ENCODE results near the gene SNRNP25. TPM values are rescaled to one million over a fixed set of nuclear protein-coding genes. Genes with fewer than 3 reads are reported as not detected.

The SNRNP25 gene
- total and polyA plus RNA-seq, 9 of the 15 experiments (the other 6 are each of a cell fraction or from before 2014, with no cell fraction given), result 59.0 to 176 (median 108) TPM

- TF ChIP-seq TFAM (CRISPR knock-in tag; conservative IDR thresholded peaks at IDR 0.05) (no peak), SRSF3 (IDR thresholded peaks at IDR 0.05; ENCODE audit: insufficient read depth, low read length) (no peak), GABPB1 (CRISPR knock-in tag; IDR thresholded peaks at IDR 0.05) (peak; percentile 27; the same call in 1 of the 2 replicates), ESRRA (IDR thresholded peaks at IDR 0.05; ENCODE audit: borderline replicate concordance, low read depth) (peak; percentile 65; the same call in 1 of the 2 replicates), GATAD2A (IDR thresholded peaks at IDR 0.05) (0 out of 2 replicates have a peak, but pooled peaks have one; percentile 25), ZNF75A (CRISPR knock-in tag; IDR thresholded peaks at IDR 0.05) (no peak), ATF3 (IDR thresholded peaks at IDR 0.05) (peak; percentile 82), ATF3 (CRISPR knock-in tag; conservative IDR thresholded peaks at IDR 0.05) (no peak), ELF4 (CRISPR knock-in tag; IDR thresholded peaks at IDR 0.05) (0 out of 2 replicates have a peak, but pooled peaks have one; percentile 59), ETV6 (IDR thresholded peaks at IDR 0.05; ENCODE audit: borderline replicate concordance in 1 of 2, low read depth in 2 of 2, low read length in 1 of 2) (peak in 1 of 2 experiments; percentile 79; a peak in 2 of 4 replicates), ETV6 (CRISPR knock-in tag; IDR thresholded peaks at IDR 0.05; ENCODE audit: borderline replicate concordance) (no peak), SPI1 (IDR thresholded peaks at IDR 0.05; ENCODE audit: borderline replicate concordance, low read depth, low read length) (peak; percentile 78), HMGXB4 (CRISPR knock-in tag; IDR thresholded peaks at IDR 0.05) (no peak), CTBP1 (IDR thresholded peaks at IDR 0.05; ENCODE audit: borderline replicate concordance) (peak; percentile 57; the same call in 1 of the 2 replicates), RAD21 (CRISPR knock-in tag; conservative IDR thresholded peaks at IDR 0.05 in 1 of 2, IDR thresholded peaks at IDR 0.05 in 1 of 2) (peak; percentile 31 to 41; a peak in 3 of 4 replicates), ARID1B (IDR thresholded peaks at IDR 0.05) (peak; percentile 38; the same call in 1 of the 2 replicates), ARID4B (CRISPR knock-in tag; IDR thresholded peaks at IDR 0.05) (peak; percentile 86), MAX (CRISPR knock-in tag; IDR thresholded peaks at IDR 0.05) (peak; percentile 21; the same call in 1 of the 2 replicates)
Measured at GRCh38 chr16:75580-76501, 22.2 kb downstream of the SNRNP25 start (continued).
